HL-60 (cell line): ENCODE data around the gene RECQL5.

ENCODE experiments used
- DNase-seq, 2 experiments: peaks; one replicate each; pipeline ENCODE4 v3.0.0-alpha.2; 2010 to 2020; ENCODE audit warnings: low read depth in 1 of 2, low spot score in 1 of 2
- H3K27ac ChIP-seq: fragments of 250-450 bp; sonication (Bioruptor Pico); replicated peaks from 2 replicates; pipeline ENCODE4 v1.5.1; 2020; ENCODE audit warnings: mild to moderate bottlenecking, moderate library complexity
- H3K27me3 ChIP-seq: fragments of 250-450 bp; sonication (Bioruptor Pico); 2 replicates; pipeline ENCODE4 v1.5.1; 2021; ENCODE audit warnings: mild to moderate bottlenecking, moderate library complexity; ENCODE audit not compliant: insufficient read depth, poor library complexity, severe bottlenecking
- H3K4me3 ChIP-seq: replicated peaks from 2 replicates; pipeline ENCODE4 v1.5.1; 2011; ENCODE audit warnings: mild to moderate bottlenecking, control low read depth, low read length; ENCODE audit not compliant: insufficient read depth
- CTCF ChIP-seq: IDR thresholded peaks from one replicate; pipeline ENCODE4 v1.5.1; 2011; ENCODE audit warnings: low read length, control low read depth, inconsistent platforms; ENCODE audit not compliant: insufficient read depth
- GABPA ChIP-seq: IDR thresholded peaks from 2 replicates; pipeline ENCODE4 v1.6.1; 2012; ENCODE audit warnings: low read depth
- POLR2AphosphoS5 ChIP-seq: IDR thresholded peaks from 2 replicates; pipeline ENCODE4 v1.6.1; 2012; ENCODE audit warnings: low read depth
- REST ChIP-seq: IDR thresholded peaks from 2 replicates; pipeline ENCODE4 v1.6.1; 2012; ENCODE audit warnings: low read depth; ENCODE audit not compliant: insufficient replicate concordance
- SPI1 ChIP-seq: IDR thresholded peaks from 2 replicates; pipeline ENCODE4 v1.6.1; 2012; ENCODE audit warnings: low read depth, mild to moderate bottlenecking, borderline replicate concordance
- long read RNA-seq: library from polyadenylated mRNA; unstranded; transcript quantifications from one replicate; pipeline ENCODE4 v2.0.0, GENCODE V29; 2020

RECQL5 gene
- long read RNA-seq, transcript RECQL5-201 (20 exons, 3,704 nt) = major isoform, 49 of 106 reads
- long read RNA-seq, partial matches to known transcripts = 18 of 106 reads
- long read RNA-seq, other reads (novel, unspliced or antisense) = 35 of 106 reads

GRCh38 chr17:75666959-75667790 lies at the start of gene RECQL5, which contains the start of gene SAP30BP:
RECQL5 (minus strand) TSS chr17:75667154; CDS start chr17:75666557, 597 bp downstream.
SAP30BP (plus strand) TSS chr17:75667338; CDS start chr17:75667373, 35 bp downstream.
- peak; percentile 62 for TF ChIP-seq REST
- TF ChIP-seq GABPA = peak; percentile 82
- peak; percentile 90 for TF ChIP-seq POLR2AphosphoS5
- TF ChIP-seq SPI1 = no peak; the same call in 1 of the 2 replicates
- peak; percentile 94 to 98 for DNase-seq
- Histone ChIP-seq H3K27me3 (no peaks in the 10 kb centered on the region), H3K27ac (peak within 1 kb of the TSS; percentile 67), H3K4me3 (peak within 1 kb of the TSS; percentile 98)

GRCh38 chr17:75712446-75712845 lies 45.5 kb upstream of the RECQL5 start:
- H3K27me3 ChIP-seq = no peaks in the 10 kb centered on the region
- DNase-seq = no peak
- no peak overlapping the region for H3K27ac ChIP-seq
- H3K4me3 ChIP-seq = no peak overlapping the region
- no peak for TF ChIP-seq GABPA
- no peak for TF ChIP-seq CTCF
- TF ChIP-seq REST = no peak
- no peak for TF ChIP-seq SPI1
- TF ChIP-seq POLR2AphosphoS5 = no peak

- H3K27ac ChIP-seq = no peak overlapping the region
- no peak overlapping the region for H3K4me3 ChIP-seq
- no peak for DNase-seq
- TF ChIP-seq POLR2AphosphoS5 (no peak), GABPA (no peak), REST (no peak), SPI1 (no peak), CTCF (no peak)
- no peaks in the 10 kb centered on the region for H3K27me3 ChIP-seq
Observed at GRCh38 chr17:75707079-75707571, 40.2 kb upstream of the RECQL5 start.
